Panc1 (cell line): ENCODE measurements around the gene MYO18B. TPM values are rescaled to one million over a fixed set of nuclear protein-coding genes. Genes with fewer than 3 reads are reported as not detected.

Source experiments
- ATAC-seq: fragments of 200-7000 bp; cut with Tn5 transposase; 2 replicates; pipeline ENCODE4 v1.9.1; 2020; ENCODE audit warnings: mild to moderate bottlenecking, moderate library complexity
- BruUV-seq: library from RNA; stranded (reverse); fragments of 400-500 nt; replicated peaks from 2 replicates; lab custom pipeline; 2021; lab: Mats Ljungman, UMichigan
- CTCF ChIA-PET: fragments of 300-600 bp; sonication (Branson Sonifier 250); formaldehyde crosslinking; loops from one replicate; lab custom pipeline; 2022; ENCODE audit warnings: antibody characterized with exemption; lab: Charles Lee
- POLR2A ChIA-PET: fragments of 300-600 bp; sonication (Branson Sonifier 250); formaldehyde crosslinking; loops from one replicate; lab custom pipeline; 2022; ENCODE audit warnings: antibody characterized with exemption; lab: Charles Lee
- DNase-seq: peaks from one replicate; pipeline ENCODE4 v3.0.0-alpha.2; 2010; ENCODE audit warnings: low read depth, low spot score
- H3K27ac ChIP-seq: 2 replicates; pipeline ENCODE4 v1.5.1; 2011; ENCODE audit warnings: mild to moderate bottlenecking, low read length, inconsistent platforms
- H3K27me3 ChIP-seq: fragments of 200-500 bp; sonication (Bioruptor generic); 2 replicates; pipeline ENCODE4 v1.6.0; 2014; ENCODE audit warnings: low read length, inconsistent platforms; ENCODE audit not compliant: control insufficient read depth, insufficient read depth
- H3K36me3 ChIP-seq: fragments of 200-500 bp; sonication (Bioruptor generic); 2 replicates; pipeline ENCODE4 v1.5.1; 2014; ENCODE audit warnings: inconsistent platforms, mild to moderate bottlenecking, low read length, moderate library complexity; ENCODE audit not compliant: control insufficient read depth, insufficient read depth
- H3K4me1 ChIP-seq: 2 replicates; pipeline ENCODE4 v1.5.1; 2011; ENCODE audit warnings: inconsistent platforms, mild to moderate bottlenecking, low read length, moderate library complexity; ENCODE audit not compliant: control insufficient read depth, insufficient read depth
- H3K4me3 ChIP-seq, 2 experiments: 2 replicates each; pipeline ENCODE4 v1.5.1; 2011 to 2012; ENCODE audit warnings: low read depth in 2 of 2, low read length in 2 of 2, mild to moderate bottlenecking in 2 of 2, inconsistent platforms in 1 of 2, moderate library complexity in 1 of 2
- H3K9me3 ChIP-seq: fragments of 200-500 bp; sonication (Bioruptor generic); 2 replicates; pipeline ENCODE4 v1.5.1; 2014; ENCODE audit warnings: low read depth, mild to moderate bottlenecking, inconsistent platforms, low read length, moderate library complexity; ENCODE audit not compliant: control insufficient read depth, insufficient read depth
- CTCF ChIP-seq: fragments of 450-650 bp; IDR thresholded peaks from 2 replicates; pipeline ENCODE4 v1.5.1; 2017; ENCODE audit warnings: mild to moderate bottlenecking
- POLR2AphosphoS5 ChIP-seq: IDR thresholded peaks from 2 replicates; pipeline ENCODE4 v1.6.1; 2012; ENCODE audit warnings: mild to moderate bottlenecking, low read depth, low read length, moderate library complexity
- REST ChIP-seq, 2 experiments: IDR thresholded peaks; 2 replicates each; pipeline ENCODE4 v1.6.1; 2011 to 2012; ENCODE audit warnings: low read depth in 2 of 2, control low read depth in 1 of 2, low read length in 1 of 2, mild to moderate bottlenecking in 1 of 2, moderate library complexity in 1 of 2; ENCODE audit not compliant: insufficient read depth in 1 of 2
- SIN3A ChIP-seq: IDR thresholded peaks from 2 replicates; pipeline ENCODE4 v1.6.1; 2012; ENCODE audit warnings: low read depth, mild to moderate bottlenecking, low read length, moderate library complexity, borderline replicate concordance; ENCODE audit not compliant: insufficient read depth
- TCF7L2 ChIP-seq: IDR thresholded peaks from 2 replicates; pipeline ENCODE4 v1.6.1; 2011; ENCODE audit warnings: mild to moderate bottlenecking, low read depth, low read length, inconsistent platforms
- in situ Hi-C: cut with HindIII; loops from 2 replicates; pipeline ENCODE4 v1.10.0; 2016; ENCODE audit warnings: low sequenced_read_pairs, low pct_unique_long_range_greater_than_20kb
- intact Hi-C: fragments of 100-400 bp; cut with micrococcal nuclease; formaldehyde crosslinking; loops from one replicate; pipeline ENCODE4 v1.10.0; 2022; ENCODE audit not compliant: unreplicated experiment
- total RNA-seq: library from RNA; stranded (reverse); gene quantifications from one replicate; pipeline ENCODE4 v1.2.1, GENCODE V29; 2021; ENCODE audit not compliant: unreplicated experiment

Gene MYO18B
- total RNA-seq, 1 experiment from 2014 or later = not detected

GRCh38 chr22:26066534-26066933, 324.5 kb downstream of the MYO18B start:
- in situ Hi-C loops = no loop called here
- no peaks in the 10 kb centered on the region for H3K36me3 ChIP-seq
- H3K9me3 ChIP-seq = no peaks in the 10 kb centered on the region
- no peak overlapping the region for H3K27ac ChIP-seq
- CTCF ChIA-PET = no interaction called here
- intact Hi-C loops = no loop called here
- no peak overlapping the region for H3K4me3 ChIP-seq
- DNase-seq (no peak), ATAC-seq (no peak)
- H3K27me3 ChIP-seq = no peaks in the 10 kb centered on the region; the same call in 1 of the 2 replicates
- POLR2A ChIA-PET = no interaction called here
- no peaks in the 10 kb centered on the region for H3K4me1 ChIP-seq
- TF ChIP-seq SIN3A (no peak), CTCF (no peak), POLR2AphosphoS5 (no peak), REST (IDR thresholded peaks at IDR 0.05; ENCODE audit: insufficient read depth in 1 of 2, low read depth in 2 of 2, low read length in 1 of 2) (no peak), TCF7L2 (no peak)
- BruUV-seq = no TSS peak

- ChIA-PET POLR2A (no interaction called here), CTCF (no interaction called here)
- BruUV-seq = no TSS peak
- TF ChIP-seq SIN3A (no peak), POLR2AphosphoS5 (no peak), TCF7L2 (no peak), REST (IDR thresholded peaks at IDR 0.05; ENCODE audit: insufficient read depth in 1 of 2, low read depth in 2 of 2, low read length in 1 of 2) (no peak), CTCF (no peak)
- ATAC-seq = no peak
- in situ Hi-C loops (no loop called here), intact Hi-C loops (no loop called here)
- no peaks in the 10 kb centered on the region for H3K9me3 ChIP-seq
- H3K27ac ChIP-seq = no peak overlapping the region
- H3K4me1 ChIP-seq = no peaks in the 10 kb centered on the region
- no peak for DNase-seq
- no peak overlapping the region for H3K4me3 ChIP-seq
- no peaks in the 10 kb centered on the region for H3K27me3 ChIP-seq
- no peaks in the 10 kb centered on the region for H3K36me3 ChIP-seq
These were observed 326.6 kb downstream of the MYO18B start for GRCh38 chr22:26068571-26068970.
